ENCODE data around the gene KCNN4. TPM values are rescaled to one million over a fixed set of nuclear protein-coding genes. Genes with fewer than 3 reads are reported as not detected.
A peak's percentile ranks its signal among the peaks of the same experiment; 100 is the strongest.

KCNN4 gene
- total RNA-seq, 1 donor, result 0.43 TPM

GRCh38 chr19:43755256-43755801 lies 25.4 kb downstream of the KCNN4 start:
- peak; percentile 77 for DNase-seq (ENCODE audit: low read depth)
- TF ChIP-seq CTCF (IDR thresholded peaks at IDR 0.05; ENCODE audit: insufficient read depth, low read depth, low read length), result no peak
- H3K4me3 ChIP-seq (ENCODE audit: low read depth, low read length), result peak overlapping the region; percentile 84

GRCh38 chr19:43754503-43755255 lies 26.1 kb downstream of the KCNN4 start, which contains the start of gene SMG9:
Gene SMG9 (minus strand): TSS chr19:43754962. CDS start chr19:43750741, 4,221 bp downstream.
- DNase-seq (ENCODE audit: low read depth), result peak; percentile 98
- no peak for TF ChIP-seq CTCF (IDR thresholded peaks at IDR 0.05; ENCODE audit: insufficient read depth, low read depth, low read length)

GRCh38 chr19:43754253-43754502 lies 26.6 kb downstream of the KCNN4 start:
- DNase-seq (ENCODE audit: low read depth), result no peak
- TF ChIP-seq CTCF (IDR thresholded peaks at IDR 0.05; ENCODE audit: insufficient read depth, low read depth, low read length), result no peak
- H3K4me3 ChIP-seq (ENCODE audit: low read depth, low read length), result peak overlapping the region; percentile 84

More at GRCh38 chr19:43754503-43755255, 26.1 kb downstream of the KCNN4 start, which contains the start of gene SMG9:
- peak within 1 kb of the TSS; percentile 84 for H3K4me3 ChIP-seq (ENCODE audit: low read depth, low read length)

GRCh38 chr19:43752287-43752875 lies 28.4 kb downstream of the KCNN4 start:
- DNase-seq (ENCODE audit: low read depth), result no peak
- TF ChIP-seq CTCF (IDR thresholded peaks at IDR 0.05; ENCODE audit: insufficient read depth, low read depth, low read length), result no peak
- no peak overlapping the region for H3K4me3 ChIP-seq (ENCODE audit: low read depth, low read length)

GRCh38 chr19:43751466-43752220 lies 29.1 kb downstream of the KCNN4 start:
- DNase-seq (ENCODE audit: low read depth), result no peak
- no peak for TF ChIP-seq CTCF (IDR thresholded peaks at IDR 0.05; ENCODE audit: insufficient read depth, low read depth, low read length)
- H3K4me3 ChIP-seq (ENCODE audit: low read depth, low read length), result no peak overlapping the region

DNA sequence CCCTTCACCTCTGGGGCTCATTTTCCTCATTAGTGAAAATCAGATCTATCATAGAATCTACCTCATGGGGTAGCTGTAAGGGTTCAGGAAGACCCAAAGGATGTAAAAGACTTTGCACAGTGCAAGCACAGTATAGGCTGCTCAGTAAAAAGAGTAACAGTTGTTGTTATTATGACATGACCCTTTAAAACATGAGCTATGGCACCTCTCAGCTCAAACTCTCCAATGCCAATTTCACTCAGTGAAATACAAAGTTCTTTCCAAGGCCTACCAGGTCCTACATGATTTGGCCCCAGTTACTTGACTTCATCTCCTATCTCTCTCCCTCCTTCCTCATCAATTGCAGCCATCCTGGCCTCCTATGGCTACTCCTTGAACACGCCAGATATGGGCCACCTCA lies 30.9 kb downstream of the KCNN4 start:
- no peak for TF ChIP-seq CTCF (IDR thresholded peaks at IDR 0.05; ENCODE audit: insufficient read depth, low read depth, low read length)
- DNase-seq (ENCODE audit: low read depth), result no peak
- no peak overlapping the region for H3K4me3 ChIP-seq (ENCODE audit: low read depth, low read length)

Measured in fibroblast of villous mesenchyme (primary cell).